K562 (cell line): ENCODE measurements around the gene ATOH8. TPM values are rescaled to one million over a fixed set of nuclear protein-coding genes. Genes with fewer than 3 reads are reported as not detected.

ENCODE experiments used
- ATAC-seq: fragments of 200-7000 bp; cut with Tn5 transposase; 3 replicates; pipeline ENCODE4 v1.9.1; 2020; ENCODE audit warnings: moderate library complexity
- BruUV-seq: library from RNA; stranded (reverse); fragments of 400-500 nt; replicated peaks from 2 replicates; lab custom pipeline; 2021; lab: Mats Ljungman, UMichigan
- CTCF ChIA-PET: fragments of 300-600 bp; formaldehyde crosslinking; extraction: SDS; loops from one replicate; lab custom pipeline; 2021; ENCODE audit warnings: low intra/inter-chr PET ratio; lab: Yijun Ruan, JAX
- POLR2A ChIA-PET: fragments of 300-600, 350-650 bp; sonication (Branson Sonifier 250); formaldehyde crosslinking; extraction: SDS; loops from one replicate; lab custom pipeline; 2021; ENCODE audit warnings: antibody characterized with exemption, inconsistent platforms; lab: Yijun Ruan, JAX
- DNase-seq, 4 experiments: peaks; one replicate each; pipeline versions ENCODE4 v3.0.0 to v3.0.0-alpha.2; 2011 to 2018; ENCODE audit warnings: low spot score in 3 of 4, mixed read lengths in 3 of 4; ENCODE audit errors: extremely low read depth in 1 of 4
- FAIRE-seq: peaks from 2 replicates; lab custom pipeline; 2011; peaks lifted over from hg19 to GRCh38; lab: Jason Lieb, UNC
- H2AFZ ChIP-seq: 2 replicates; pipeline ENCODE4 v1.6.0; 2011; ENCODE audit warnings: low read depth, low read length, control low read depth, inconsistent platforms
- H3K27ac ChIP-seq: fragments of 200-600 bp; 3 replicates; pipeline ENCODE4 v1.8.0; 2011; ENCODE audit warnings: low read depth, mild to moderate bottlenecking, control low read depth, inconsistent platforms, low read length, moderate library complexity, mixed read lengths; ENCODE audit errors: extremely low read depth
- H3K27me3 ChIP-seq, 2 experiments: fragments of 300-600 bp in 1 of 2; 2 replicates in 1 of 2; 3 replicates in 1 of 2; pipeline versions ENCODE4 v1.6.0 to v1.8.0; 2011; ENCODE audit warnings: inconsistent platforms in 2 of 2, low read length in 2 of 2, mild to moderate bottlenecking in 1 of 2, mixed read lengths in 1 of 2, moderate library complexity in 1 of 2; ENCODE audit not compliant: control insufficient read depth in 2 of 2, insufficient read depth in 2 of 2
- H3K36me3 ChIP-seq: fragments of 300-600 bp; 3 replicates; pipeline ENCODE4 v1.8.0; 2011; ENCODE audit warnings: mild to moderate bottlenecking, low read length, inconsistent platforms; ENCODE audit not compliant: control insufficient read depth, insufficient read depth
- H3K4me1 ChIP-seq, 2 experiments: fragments of 200-600 bp in 1 of 2; replicated peaks in 1 of 2; 2 replicates in 1 of 2; 3 replicates in 1 of 2; pipeline versions ENCODE4 v1.5.1 to v1.8.0; 2011; ENCODE audit warnings: inconsistent platforms in 2 of 2, low read length in 2 of 2, mild to moderate bottlenecking in 1 of 2, mixed read lengths in 1 of 2, moderate library complexity in 1 of 2; ENCODE audit not compliant: control insufficient read depth in 2 of 2, insufficient read depth in 2 of 2
- H3K4me2 ChIP-seq: 2 replicates; pipeline ENCODE4 v1.6.1; 2011; ENCODE audit warnings: low read length, control low read depth, inconsistent platforms, mixed read lengths; ENCODE audit not compliant: insufficient read depth
- H3K4me3 ChIP-seq: fragments of 200-600 bp; sonication (generic), shearing (Covaris generic); 2 replicates; pipeline ENCODE4 v1.5.1; 2016; ENCODE audit warnings: control low read depth, inconsistent platforms
- H3K79me2 ChIP-seq: fragments of 200-600 bp; 3 replicates; pipeline ENCODE4 v1.8.0; 2011; ENCODE audit warnings: low read length, inconsistent platforms; ENCODE audit not compliant: control insufficient read depth, insufficient read depth
- H3K9ac ChIP-seq, 2 experiments: 2 replicates each; pipeline versions ENCODE4 v1.6.0 to v1.6.1; 2011; ENCODE audit warnings: low read depth in 2 of 2, low read length in 2 of 2, control low read depth in 1 of 2, inconsistent platforms in 1 of 2, mild to moderate bottlenecking in 1 of 2, mixed read lengths in 1 of 2; ENCODE audit not compliant: insufficient read depth in 1 of 2
- H3K9me1 ChIP-seq: one replicate; pipeline ENCODE4 v1.6.0; 2011; ENCODE audit warnings: inconsistent platforms, mild to moderate bottlenecking, low read length, moderate library complexity; ENCODE audit not compliant: control insufficient read depth, insufficient read depth
- H3K9me3 ChIP-seq: replicated peaks from 2 replicates; pipeline ENCODE4 v1.5.1; 2011; ENCODE audit warnings: low read depth, low read length, inconsistent platforms; ENCODE audit not compliant: control insufficient read depth, insufficient read depth
- H4K20me1 ChIP-seq: replicated peaks from 2 replicates; pipeline ENCODE4 v1.6.1; 2011; ENCODE audit warnings: low read length, inconsistent platforms, mixed read lengths; ENCODE audit not compliant: control insufficient read depth, insufficient read depth
- CAMTA2 ChIP-seq: fragments of 250-450 bp; sonication (Bioruptor Pico); conservative IDR thresholded peaks from 2 replicates; pipeline ENCODE4 v1.5.1; 2022
- CEBPG ChIP-seq, 3 experiments: fragments of 200-800 bp in 1 of 3; sonication (Bioruptor generic) in 1 of 3; sonication (generic) in 1 of 3; formaldehyde crosslinking in 1 of 3; IDR thresholded peaks in 2 of 3; conservative IDR thresholded peaks in 1 of 3; 2 replicates each; pipeline versions ENCODE4 v1.6.1 to v1.8.0; 2016 to 2022; ENCODE audit warnings: missing compliant biosample characterization in 2 of 3, missing genetic modification characterization in 2 of 3, mild to moderate bottlenecking in 1 of 3, missing genetic modification reagents in 1 of 3
- GABPB1 ChIP-seq: sonication (generic); formaldehyde crosslinking; IDR thresholded peaks from 2 replicates; pipeline ENCODE4 v1.8.0; 2022; ENCODE audit warnings: mild to moderate bottlenecking, missing genetic modification reagents
- HNRNPLL ChIP-seq: fragments of 200-400 bp; formaldehyde crosslinking; IDR thresholded peaks from 2 replicates; pipeline ENCODE4 v1.6.1; 2017; ENCODE audit warnings: low read length, low read depth, mild to moderate bottlenecking; ENCODE audit not compliant: poor library complexity, severe bottlenecking
- PHB2 ChIP-seq: fragments of 450-650 bp; IDR thresholded peaks from 2 replicates; pipeline ENCODE4 v1.6.1; 2017; ENCODE audit warnings: low read depth
- PHTF2 ChIP-seq: fragments of 250-450 bp; sonication (Bioruptor Pico); IDR thresholded peaks from 2 replicates; pipeline ENCODE4 v1.5.0; 2021; ENCODE audit warnings: mild to moderate bottlenecking
- RNF219 ChIP-seq: fragments of 250-450 bp; sonication (Bioruptor Pico); IDR thresholded peaks from 2 replicates; pipeline ENCODE4 v1.5.0; 2022; ENCODE audit warnings: mild to moderate bottlenecking
- ZFPM2 ChIP-seq: fragments of 250-450 bp; sonication (Bioruptor Pico); IDR thresholded peaks from 2 replicates; pipeline ENCODE4 v1.5.1; 2022; ENCODE audit warnings: mild to moderate bottlenecking
- ZNF644 ChIP-seq: fragments of 200-800 bp; sonication (Bioruptor generic); IDR thresholded peaks from 2 replicates; pipeline ENCODE4 v1.6.1; 2016; ENCODE audit warnings: low read depth, missing genetic modification characterization, missing compliant biosample characterization
- WGBS: fragments of 100-300 bp; shearing (Covaris generic); methylation state at CpG from one replicate; pipeline ENCODE4 v1.1.6; 2016; ENCODE audit warnings: low coverage, mixed read lengths; ENCODE audit not compliant: insufficient coverage; ENCODE audit errors: missing lambda C conversion rate; 5-methylcytosine and 5-hydroxymethylcytosine counted together
- in situ Hi-C: fragments of 300-500 bp; cut with MboI; formaldehyde crosslinking; loops from 4 replicates; pipeline ENCODE4 v1.15.0; 2018; ENCODE audit warnings: inconsistent platforms, mixed read lengths
- intact Hi-C: fragments of 100-400 bp; cut with micrococcal nuclease; formaldehyde crosslinking; loops from 2 replicates; pipeline ENCODE4 v1.14.2; 2022
- polyA plus RNA-seq, 8 experiments: library from polyadenylated mRNA; depleted of rRNA in 4 of 8; stranded (reverse) in 5 of 8; unstranded in 3 of 8; fragments of >200 nt; fragmentation: Nextera tagmentation in 2 of 8; fragmentation: Illumina TruSeq in 1 of 8; extraction: Ambion mirVana in 2 of 8; extraction: Trizol in 1 of 8; gene quantifications; 2 replicates each; pipeline versions ENCODE4 v1.2.1 to v1.2.3, GENCODE V29; 2011 to 2014; ENCODE audit warnings: inconsistent platforms in 1 of 8, missing spikeins in 1 of 8
- total RNA-seq, 7 experiments: library from RNA; depleted of rRNA in 6 of 7; stranded (reverse); fragments of >200 nt in 6 of 7; fragmentation: Illumina TruSeq in 2 of 7; extraction: Trizol in 2 of 7; gene quantifications; 2 replicates each; pipeline versions ENCODE4 v1.2.1 to v1.2.3, GENCODE V29; 2011 to 2021; ENCODE audit warnings: low replicate concordance in 1 of 7
- TF ChIP-seq, protein P1 (sequence below): fragments of 200-800 bp; sonication (Bioruptor generic); IDR thresholded peaks from 2 replicates; pipeline ENCODE4 v1.6.1; 2017; ENCODE audit warnings: missing genetic modification characterization, missing compliant biosample characterization
- TF ChIP-seq, protein P2 (sequence below), 2 experiments: fragments of 450-650 bp in 1 of 2; IDR thresholded peaks; 2 replicates each; pipeline ENCODE4 v1.6.1; 2011 to 2017; ENCODE audit warnings: low read depth in 2 of 2, antibody characterized with exemption in 1 of 2, borderline replicate concordance in 1 of 2, low read length in 1 of 2, mild to moderate bottlenecking in 1 of 2, mixed read lengths in 1 of 2; ENCODE audit not compliant: control insufficient read depth in 1 of 2

ATOH8 gene
- total and polyA plus RNA-seq, 9 of the 15 experiments (the other 6 are each of a cell fraction or from before 2014, with no cell fraction given) = not detected

DNA sequence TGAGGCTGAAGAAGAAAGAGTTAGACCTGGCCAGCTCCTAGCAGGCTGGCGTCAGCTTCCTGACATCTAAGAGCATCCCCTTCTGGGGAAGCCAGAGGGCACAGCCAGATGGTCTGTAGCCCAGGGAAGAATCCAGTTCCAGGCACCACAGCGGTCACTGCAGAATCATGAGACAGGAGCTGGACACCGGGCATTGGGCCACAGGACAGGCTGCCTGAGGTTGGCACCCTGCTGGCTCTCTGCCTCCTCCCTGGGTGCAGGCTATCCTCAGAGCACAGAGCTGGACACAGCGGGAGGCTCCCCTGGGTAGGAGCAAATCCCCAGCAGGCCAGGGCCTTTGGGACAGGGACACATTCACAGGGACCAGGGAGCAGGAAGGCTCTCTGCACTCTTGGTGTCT, 19.8 kb upstream of the ATOH8 start:
- Histone ChIP-seq H3K9me1 (no peaks in the 10 kb centered on the region), H2AFZ (no peak overlapping the region), H3K36me3 (no peaks in the 10 kb centered on the region), H3K4me1 (peaks cover 0 to 1% of the 10 kb centered on the region in 2 experiments; a peak in 2 of 5 replicates), H3K27ac (no peak overlapping the region), H3K9me3 (no peaks in the 10 kb centered on the region), H3K27me3 (peaks cover 31 to 69% of the 10 kb centered on the region in 2 experiments), H3K4me3 (no peak overlapping the region), H4K20me1 (no peaks in the 10 kb centered on the region), H3K79me2 (no peaks in the 10 kb centered on the region), H3K9ac (no peak overlapping the region; a peak in 1 of 4 replicates), H3K4me2 (no peak overlapping the region)
- ATAC-seq (no peak), DNase-seq (no peak), FAIRE-seq (no peak)
- BruUV-seq = no TSS peak
- intact Hi-C loops = no loop called here
- in situ Hi-C loops = no loop called here
- TF ChIP-seq ZNF644 (tag) (no peak), GABPB1 (CRISPR knock-in tag) (no peak), RNF219 (CRISPR knock-in tag) (no peak), PHB2 (no peak), ZFPM2 (no peak), CAMTA2 (CRISPR knock-in tag) (no peak), HNRNPLL (no peak), PHTF2 (CRISPR knock-in tag) (no peak), CEBPG (CRISPR knock-in tag; IDR thresholded peaks at IDR 0.05) (no peak), CEBPG (tag; conservative IDR thresholded peaks at IDR 0.05 in 1 of 2, IDR thresholded peaks at IDR 0.05 in 1 of 2) (no peak)
- TF ChIP-seq, protein P1, sequence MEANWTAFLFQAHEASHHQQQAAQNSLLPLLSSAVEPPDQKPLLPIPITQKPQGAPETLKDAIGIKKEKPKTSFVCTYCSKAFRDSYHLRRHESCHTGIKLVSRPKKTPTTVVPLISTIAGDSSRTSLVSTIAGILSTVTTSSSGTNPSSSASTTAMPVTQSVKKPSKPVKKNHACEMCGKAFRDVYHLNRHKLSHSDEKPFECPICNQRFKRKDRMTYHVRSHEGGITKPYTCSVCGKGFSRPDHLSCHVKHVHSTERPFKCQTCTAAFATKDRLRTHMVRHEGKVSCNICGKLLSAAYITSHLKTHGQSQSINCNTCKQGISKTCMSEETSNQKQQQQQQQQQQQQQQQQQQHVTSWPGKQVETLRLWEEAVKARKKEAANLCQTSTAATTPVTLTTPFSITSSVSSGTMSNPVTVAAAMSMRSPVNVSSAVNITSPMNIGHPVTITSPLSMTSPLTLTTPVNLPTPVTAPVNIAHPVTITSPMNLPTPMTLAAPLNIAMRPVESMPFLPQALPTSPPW = no peak
- TF ChIP-seq, protein P2, sequence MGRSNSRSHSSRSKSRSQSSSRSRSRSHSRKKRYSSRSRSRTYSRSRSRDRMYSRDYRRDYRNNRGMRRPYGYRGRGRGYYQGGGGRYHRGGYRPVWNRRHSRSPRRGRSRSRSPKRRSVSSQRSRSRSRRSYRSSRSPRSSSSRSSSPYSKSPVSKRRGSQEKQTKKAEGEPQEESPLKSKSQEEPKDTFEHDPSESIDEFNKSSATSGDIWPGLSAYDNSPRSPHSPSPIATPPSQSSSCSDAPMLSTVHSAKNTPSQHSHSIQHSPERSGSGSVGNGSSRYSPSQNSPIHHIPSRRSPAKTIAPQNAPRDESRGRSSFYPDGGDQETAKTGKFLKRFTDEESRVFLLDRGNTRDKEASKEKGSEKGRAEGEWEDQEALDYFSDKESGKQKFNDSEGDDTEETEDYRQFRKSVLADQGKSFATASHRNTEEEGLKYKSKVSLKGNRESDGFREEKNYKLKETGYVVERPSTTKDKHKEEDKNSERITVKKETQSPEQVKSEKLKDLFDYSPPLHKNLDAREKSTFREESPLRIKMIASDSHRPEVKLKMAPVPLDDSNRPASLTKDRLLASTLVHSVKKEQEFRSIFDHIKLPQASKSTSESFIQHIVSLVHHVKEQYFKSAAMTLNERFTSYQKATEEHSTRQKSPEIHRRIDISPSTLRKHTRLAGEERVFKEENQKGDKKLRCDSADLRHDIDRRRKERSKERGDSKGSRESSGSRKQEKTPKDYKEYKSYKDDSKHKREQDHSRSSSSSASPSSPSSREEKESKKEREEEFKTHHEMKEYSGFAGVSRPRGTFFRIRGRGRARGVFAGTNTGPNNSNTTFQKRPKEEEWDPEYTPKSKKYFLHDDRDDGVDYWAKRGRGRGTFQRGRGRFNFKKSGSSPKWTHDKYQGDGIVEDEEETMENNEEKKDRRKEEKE (IDR thresholded peaks at IDR 0.05; ENCODE audit: borderline replicate concordance in 1 of 2, control insufficient read depth in 1 of 2, low read depth in 2 of 2, low read length in 1 of 2) = no peak
- 0% methylated on average over 4 of the region's 4 CpGs for WGBS
- CTCF ChIA-PET = no interaction called here
- POLR2A ChIA-PET = interaction anchor here (0.5 kb wide), 1 partner anchor 77 kb away, joined by 4 read pairs; no protein-coding TSS in a partner anchor
